ENCODE data around the gene TJP3.

The TJP3 gene

GRCh38 chr19:3720349-3720917 lies 12.2 kb downstream of the TJP3 start:
- WGBS, 2 donors (ENCODE audit: extremely low coverage in 2 of 2, insufficient read length in 2 of 2, insufficient replicate concordance in 1 of 2), result no CpG with 5 or more reads among the region's 9 CpGs
- no peak overlapping the region for H4K91ac ChIP-seq (ENCODE audit: low read depth, low read length, poor library complexity)

DNA sequence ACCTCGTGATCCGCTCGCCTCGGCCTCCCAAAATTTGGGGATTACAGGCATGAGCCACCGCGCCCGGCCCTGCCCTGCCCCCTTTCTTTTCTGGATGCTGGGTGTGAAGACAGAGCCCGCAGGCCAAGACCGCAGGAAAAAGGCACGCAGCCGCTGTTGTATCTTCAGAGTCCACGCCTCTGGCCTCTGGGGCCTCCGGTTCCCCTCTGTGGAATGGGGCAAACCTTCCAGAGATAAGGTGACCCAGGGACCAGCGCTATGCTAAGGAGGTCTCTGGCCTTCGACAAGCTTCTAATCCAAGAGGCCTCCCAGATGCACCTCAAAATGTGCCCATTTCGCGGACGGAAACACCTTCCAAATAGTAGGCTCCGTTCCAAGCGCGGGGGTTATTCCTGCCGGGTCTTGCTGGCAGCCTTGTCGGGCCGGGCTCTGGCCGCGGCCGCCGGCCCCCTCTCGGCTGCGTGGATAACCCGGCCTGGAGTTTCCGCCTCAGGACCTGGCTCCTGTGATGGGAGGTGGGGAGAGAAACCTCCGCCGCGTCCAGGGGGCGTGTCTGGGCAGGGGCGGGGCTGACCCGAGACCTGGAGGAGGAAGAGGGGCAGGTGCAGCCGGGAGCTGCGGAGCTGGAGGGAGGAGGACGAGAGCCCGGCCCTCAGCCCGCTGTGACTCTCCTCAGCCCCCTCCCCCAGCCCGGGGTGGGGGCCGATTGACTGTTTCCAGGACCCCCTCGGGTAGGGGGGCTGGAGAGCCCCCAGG lies 13.1 kb downstream of the TJP3 start:
- Histone ChIP-seq H2BK120ac (ENCODE audit: low read depth, low read length) (no peak overlapping the region), H3K14ac (ENCODE audit: low read length) (no peak overlapping the region), H2BK15ac (ENCODE audit: low read length) (peak overlapping the region; percentile 92), H3K4ac (ENCODE audit: low read length) (no peak overlapping the region), H3K36me3 (replicated peaks in 1 of 2; ENCODE audit: control insufficient read depth in 2 of 2, insufficient read depth in 2 of 2, low read length in 2 of 2) (no peaks in the 10 kb centered on the region), H2BK12ac (ENCODE audit: low read length) (peak overlapping the region; percentile 77), H3K9ac (ENCODE audit: low read depth, low read length, poor library complexity) (no peak overlapping the region), H3K79me1 (ENCODE audit: low read depth, low read length) (peaks cover 2% of the 10 kb centered on the region), H3K18ac (ENCODE audit: low read length) (peak overlapping the region; percentile 86), H3K4me1 (ENCODE audit: control insufficient read depth in 2 of 2, insufficient read depth in 1 of 2, low read depth in 1 of 2, low read length in 2 of 2) (peaks cover 6 to 17% of the 10 kb centered on the region in 2 donors), H3K4me2 (ENCODE audit: insufficient read depth, low read length, poor library complexity, severe bottlenecking) (peak overlapping the region; percentile 75), H2BK5ac (ENCODE audit: low read length) (no peak overlapping the region), H3K9me3 (replicated peaks in 1 of 2; ENCODE audit: control insufficient read depth in 2 of 2, insufficient read depth in 1 of 2, low read depth in 1 of 2, low read length in 2 of 2) (no peaks in the 10 kb centered on the region), H2AK5ac (ENCODE audit: low read depth, low read length) (peak overlapping the region; percentile 94), H3K27me3 (ENCODE audit: control insufficient read depth in 3 of 3, insufficient read depth in 3 of 3, low read depth in 1 of 3, low read length in 3 of 3) (peaks cover 0 to 29% (median 5%) of the 10 kb centered on the region in 3 experiments), H4K91ac (ENCODE audit: low read depth, low read length, poor library complexity) (no peak overlapping the region), H2AFZ (ENCODE audit: low read length) (no peak overlapping the region), H3K4me3 (ENCODE audit: low read length in 2 of 2) (peak overlapping the region in 1 of 2 donors; percentile 74), H3K27ac (replicated peaks; ENCODE audit: low read length) (no peak overlapping the region), H4K8ac (ENCODE audit: low read depth, low read length) (no peak overlapping the region), H3K23ac (ENCODE audit: low read depth, low read length, poor library complexity) (peak overlapping the region; percentile 73)
- WGBS, 2 donors (ENCODE audit: extremely low coverage in 2 of 2, insufficient read length in 2 of 2, insufficient replicate concordance in 1 of 2), result no CpG with 5 or more reads among the region's 46 CpGs
- peak; percentile 95 for DNase-seq (ENCODE audit: low spot score)

More at GRCh38 chr19:3720349-3720917, 12.2 kb downstream of the TJP3 start:
- Histone ChIP-seq H3K79me1 (ENCODE audit: low read depth, low read length) (no peaks in the 10 kb centered on the region), H3K4me3 (ENCODE audit: low read length in 2 of 2) (no peak overlapping the region), H3K4me1 (ENCODE audit: control insufficient read depth in 2 of 2, insufficient read depth in 1 of 2, low read depth in 1 of 2, low read length in 2 of 2) (peaks cover 6 to 12% of the 10 kb centered on the region in 2 donors), H3K9ac (ENCODE audit: low read depth, low read length, poor library complexity) (no peak overlapping the region), H2BK15ac (ENCODE audit: low read length) (no peak overlapping the region), H3K27me3 (ENCODE audit: control insufficient read depth in 3 of 3, insufficient read depth in 3 of 3, low read depth in 1 of 3, low read length in 3 of 3) (peaks cover 0 to 23% (median 5%) of the 10 kb centered on the region in 3 experiments), H3K9me3 (replicated peaks in 1 of 2; ENCODE audit: control insufficient read depth in 2 of 2, insufficient read depth in 1 of 2, low read depth in 1 of 2, low read length in 2 of 2) (no peaks in the 10 kb centered on the region), H3K4ac (ENCODE audit: low read length) (no peak overlapping the region), H2AFZ (ENCODE audit: low read length) (no peak overlapping the region), H4K8ac (ENCODE audit: low read depth, low read length) (no peak overlapping the region), H3K27ac (replicated peaks; ENCODE audit: low read length) (no peak overlapping the region), H2BK120ac (ENCODE audit: low read depth, low read length) (no peak overlapping the region), H3K18ac (ENCODE audit: low read length) (no peak overlapping the region), H3K4me2 (ENCODE audit: insufficient read depth, low read length, poor library complexity, severe bottlenecking) (no peak overlapping the region), H2BK5ac (ENCODE audit: low read length) (no peak overlapping the region), H3K36me3 (replicated peaks in 1 of 2; ENCODE audit: control insufficient read depth in 2 of 2, insufficient read depth in 2 of 2, low read length in 2 of 2) (no peaks in the 10 kb centered on the region), H2AK5ac (ENCODE audit: low read depth, low read length) (no peak overlapping the region), H2BK12ac (ENCODE audit: low read length) (no peak overlapping the region), H3K14ac (ENCODE audit: low read length) (no peak overlapping the region), H3K23ac (ENCODE audit: low read depth, low read length, poor library complexity) (no peak overlapping the region)
- DNase-seq (ENCODE audit: low spot score), result no peak

DNA sequence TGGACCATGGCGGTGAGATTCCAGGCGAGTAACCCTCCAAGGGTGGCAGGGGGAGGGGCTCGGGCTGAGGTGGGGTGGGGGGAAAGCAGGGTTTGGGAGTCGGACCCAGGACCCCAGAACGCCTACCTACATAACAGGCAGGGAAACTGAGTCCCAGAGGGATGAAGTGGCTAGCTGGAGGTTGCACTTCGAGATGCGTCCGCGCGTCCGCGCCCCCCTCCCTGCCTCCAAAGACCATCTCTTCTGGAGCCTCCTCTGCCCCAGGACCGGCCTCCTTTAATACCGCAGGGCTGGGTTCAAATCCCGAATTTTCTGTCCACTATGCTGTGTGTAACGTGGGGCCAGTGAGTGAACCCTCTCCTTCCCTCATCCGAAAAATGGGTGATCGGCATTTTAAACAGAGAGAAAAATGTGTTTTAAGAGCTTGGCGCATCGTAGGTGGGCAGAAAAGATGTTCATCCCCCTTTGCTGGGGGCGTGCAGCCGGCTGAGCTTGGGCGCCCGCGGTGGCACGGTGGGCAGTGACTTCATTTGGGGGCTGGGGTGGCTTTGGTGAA lies 13.8 kb downstream of the TJP3 start:
- DNase-seq (ENCODE audit: low spot score), result no peak
- Histone ChIP-seq H2AFZ (ENCODE audit: low read length) (peak overlapping the region; percentile 15), H3K36me3 (replicated peaks in 1 of 2; ENCODE audit: control insufficient read depth in 2 of 2, insufficient read depth in 2 of 2, low read length in 2 of 2) (no peaks in the 10 kb centered on the region), H4K8ac (ENCODE audit: low read depth, low read length) (no peak overlapping the region), H3K79me1 (ENCODE audit: low read depth, low read length) (peaks cover 2% of the 10 kb centered on the region), H2BK5ac (ENCODE audit: low read length) (peak overlapping the region; percentile 39), H3K23ac (ENCODE audit: low read depth, low read length, poor library complexity) (peak overlapping the region; percentile 65), H2BK15ac (ENCODE audit: low read length) (peak overlapping the region; percentile 75), H3K14ac (ENCODE audit: low read length) (peak overlapping the region; percentile 97), H3K4ac (ENCODE audit: low read length) (no peak overlapping the region), H2AK5ac (ENCODE audit: low read depth, low read length) (peak overlapping the region; percentile 90), H2BK12ac (ENCODE audit: low read length) (peak overlapping the region; percentile 30), H3K27me3 (ENCODE audit: control insufficient read depth in 3 of 3, insufficient read depth in 3 of 3, low read depth in 1 of 3, low read length in 3 of 3) (peaks cover 0 to 29% (median 5%) of the 10 kb centered on the region in 3 experiments), H3K9me3 (replicated peaks in 1 of 2; ENCODE audit: control insufficient read depth in 2 of 2, insufficient read depth in 1 of 2, low read depth in 1 of 2, low read length in 2 of 2) (no peaks in the 10 kb centered on the region), H3K9ac (ENCODE audit: low read depth, low read length, poor library complexity) (peak overlapping the region; percentile 60), H3K4me1 (ENCODE audit: control insufficient read depth in 2 of 2, insufficient read depth in 1 of 2, low read depth in 1 of 2, low read length in 2 of 2) (peaks cover 6 to 17% of the 10 kb centered on the region in 2 donors), H2BK120ac (ENCODE audit: low read depth, low read length) (no peak overlapping the region), H3K27ac (replicated peaks; ENCODE audit: low read length) (no peak overlapping the region), H3K18ac (ENCODE audit: low read length) (peak overlapping the region; percentile 85), H3K4me2 (ENCODE audit: insufficient read depth, low read length, poor library complexity, severe bottlenecking) (peak overlapping the region; percentile 75), H4K91ac (ENCODE audit: low read depth, low read length, poor library complexity) (no peak overlapping the region), H3K4me3 (ENCODE audit: low read length in 2 of 2) (peak overlapping the region in 1 of 2 donors; percentile 74)
- no CpG with 5 or more reads among the region's 26 CpGs for WGBS, 2 donors (ENCODE audit: extremely low coverage in 2 of 2, insufficient read length in 2 of 2, insufficient replicate concordance in 1 of 2)
